LNCAP (cell line): ENCODE data around the gene NGLY1.
A peak's percentile ranks its signal among the peaks of the same experiment; 100 is the strongest.

ENCODE experiments used
- CTCF ChIP-seq: fragments of 450-650 bp; IDR thresholded peaks from 2 replicates; pipeline ENCODE4 v1.5.1; 2017; ENCODE audit warnings: mild to moderate bottlenecking

NGLY1 gene

GRCh38 chr3:25782938-25783660, at the start of gene NGLY1:
Gene NGLY1, minus strand, starts transcription at chr3:25783443. Its CDS starts 53 bp downstream, at chr3:25783390.
- TF ChIP-seq CTCF = no peak

GRCh38 chr3:25831578-25831977, 48.3 kb upstream of the NGLY1 start:
- TF ChIP-seq CTCF = peak; percentile 51

- no peak for TF ChIP-seq CTCF
These were observed 47.4 kb upstream of the NGLY1 start for GRCh38 chr3:25830373-25831280.

GRCh38 chr3:25826510-25826909, 43.3 kb upstream of the NGLY1 start:
- TF ChIP-seq CTCF = no peak

- no peak for TF ChIP-seq CTCF
These were observed 40.1 kb upstream of the NGLY1 start for GRCh38 chr3:25823314-25823713.

GRCh38 chr3:25821746-25822573, 38.7 kb upstream of the NGLY1 start:
- no peak for TF ChIP-seq CTCF

- TF ChIP-seq CTCF = no peak
These were observed 37.7 kb upstream of the NGLY1 start for GRCh38 chr3:25820816-25821486.
